Stimulated activated naive CD4-positive, alpha-beta T cell treated with Interleukin-2 at 50 U/mL for 16 hours (primary cell): ENCODE measurements around the gene FNBP1.
A peak's percentile ranks its signal among the peaks of the same experiment; 100 is the strongest.
"Not testable (repeated sequence)": the region's sequence is repeated elsewhere in the genome, so short reads cannot be mapped to it uniquely, and the experiment has no call there.

Source experiments
- DNase-seq: peaks from one replicate; lab custom pipeline; 2025; lab: John Stamatoyannopoulos, UW

The FNBP1 gene

DNA sequence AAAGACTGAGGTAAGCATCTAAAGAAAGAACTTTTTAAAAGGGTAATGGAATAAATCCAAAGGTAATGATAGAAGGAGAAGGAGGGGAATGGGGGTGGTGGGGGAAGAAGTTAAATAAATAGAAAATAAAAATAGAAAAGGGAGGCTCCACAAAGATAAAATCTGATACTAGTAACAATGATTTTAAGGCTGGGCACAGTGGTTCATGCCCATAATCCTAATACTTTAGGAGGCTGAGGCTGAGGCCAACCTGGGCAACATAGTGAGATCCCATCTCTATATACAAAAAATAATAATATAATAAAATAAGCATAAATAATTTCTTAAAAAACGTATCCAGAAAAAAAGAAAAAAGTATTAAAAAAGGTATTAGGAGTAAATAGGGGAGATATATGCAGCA is 89.3 kb downstream of the FNBP1 start:
- no peak for DNase-seq

DNA sequence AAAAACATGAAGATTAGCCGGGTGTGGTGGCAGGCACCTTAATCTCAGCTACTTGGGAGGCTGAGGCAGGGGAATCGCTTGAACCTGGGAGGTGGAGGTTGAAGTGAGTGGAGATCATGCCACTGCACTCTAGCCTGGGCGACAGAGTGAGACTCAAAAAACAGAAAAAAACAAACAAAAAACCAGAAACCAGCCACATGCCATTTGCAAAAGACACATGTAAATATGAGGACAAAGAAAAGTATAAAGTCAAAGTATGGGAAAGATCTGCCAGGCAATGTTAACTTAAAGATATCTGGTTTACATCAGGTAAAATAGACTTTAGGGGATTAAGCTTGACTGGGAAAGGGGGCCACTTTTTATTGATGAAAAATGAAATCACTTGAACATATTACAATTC is 90.7 kb downstream of the FNBP1 start:
- no peak for DNase-seq

DNA sequence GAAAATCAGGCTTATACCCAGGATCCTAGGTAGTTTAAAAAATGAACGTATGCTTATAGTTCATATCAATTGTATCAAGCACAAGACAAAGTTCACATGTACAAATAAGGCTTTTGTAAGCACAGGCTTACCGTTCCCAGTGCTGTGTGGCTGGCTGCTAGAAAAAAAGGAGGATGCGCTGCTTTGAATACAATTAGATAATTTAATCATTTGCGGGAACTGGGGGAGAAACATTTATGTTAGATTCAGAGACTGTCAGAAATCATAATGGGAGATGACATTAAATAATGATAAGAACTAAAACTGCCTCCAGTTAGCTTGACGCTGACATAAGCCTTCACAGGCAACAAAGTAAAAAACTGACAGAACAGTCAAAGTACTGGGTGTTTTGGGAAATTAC is 93.2 kb downstream of the FNBP1 start:
- DNase-seq: no peak

DNA sequence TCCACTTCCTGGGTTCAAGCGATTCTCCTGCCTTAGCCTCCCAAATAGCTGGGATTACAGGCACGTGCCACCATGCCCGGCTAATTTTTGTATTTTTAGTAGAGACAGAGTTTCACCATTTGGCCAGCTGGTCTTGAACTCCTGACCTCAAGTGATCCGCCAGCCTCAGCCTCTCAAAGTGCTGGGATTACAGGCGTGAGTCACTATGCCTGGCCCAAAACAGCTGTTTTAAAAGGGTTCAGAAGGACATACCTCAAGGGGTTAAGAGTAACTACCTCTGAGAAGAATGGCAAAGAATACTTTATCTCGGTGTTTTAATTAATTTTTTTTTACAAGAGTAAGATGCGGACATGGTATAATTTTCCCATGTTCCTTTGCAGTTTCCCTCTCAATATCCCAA is 94.4 kb downstream of the FNBP1 start:
- not testable (repeated sequence) for DNase-seq

DNA sequence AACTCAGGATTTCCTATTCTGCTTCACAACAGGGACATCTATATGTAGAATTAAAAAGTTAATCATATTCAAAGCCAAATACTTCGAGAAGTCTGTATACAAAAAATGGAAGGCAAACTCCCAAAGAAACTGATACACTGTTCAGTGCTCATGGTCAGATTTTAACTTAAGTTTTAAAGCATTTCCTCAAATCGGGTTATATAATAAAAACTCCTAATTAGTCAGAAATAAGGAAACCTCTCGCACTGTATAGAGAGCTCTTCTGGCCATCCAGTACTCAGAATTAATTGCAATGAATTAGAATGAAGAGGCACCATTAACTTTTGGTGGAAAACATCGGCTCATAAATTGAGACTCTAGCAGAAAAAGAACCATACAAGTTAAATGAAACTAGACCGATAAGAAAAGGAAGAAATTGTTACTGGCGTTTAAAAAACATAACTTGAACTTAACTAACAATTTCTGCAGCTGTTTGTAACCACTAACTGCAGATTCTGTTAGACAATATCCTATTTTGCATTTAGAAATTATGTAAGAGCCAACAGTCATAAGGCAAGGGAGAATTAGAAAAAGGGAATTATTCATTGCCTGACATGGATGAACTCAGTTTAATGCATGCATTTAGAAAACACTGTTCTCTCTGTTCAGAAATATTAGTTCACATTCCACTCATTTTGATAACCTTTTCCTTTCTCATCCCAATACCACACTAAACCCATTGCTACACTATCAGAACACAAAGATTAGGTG is 96.6 kb downstream of the FNBP1 start:
- DNase-seq: no peak

DNA sequence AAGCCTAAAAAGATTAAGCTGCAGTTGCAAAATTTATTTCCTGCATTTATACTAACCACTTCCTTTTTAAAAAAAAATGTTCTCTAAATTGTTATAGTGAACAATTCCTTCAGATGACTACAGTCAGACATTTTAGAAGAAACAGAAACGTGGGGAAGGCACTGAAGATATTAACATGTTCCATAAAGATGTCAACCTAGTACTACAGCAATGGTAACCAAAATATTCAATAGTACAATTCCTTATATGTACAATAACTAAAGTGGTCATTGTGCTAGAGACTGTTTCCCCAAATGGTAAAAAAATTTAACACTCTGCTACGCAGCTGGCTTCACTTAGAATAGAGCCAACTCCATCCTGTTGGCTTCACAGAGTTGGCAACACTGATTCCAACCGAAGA is 97.7 kb downstream of the FNBP1 start:
- DNase-seq: no peak

DNA sequence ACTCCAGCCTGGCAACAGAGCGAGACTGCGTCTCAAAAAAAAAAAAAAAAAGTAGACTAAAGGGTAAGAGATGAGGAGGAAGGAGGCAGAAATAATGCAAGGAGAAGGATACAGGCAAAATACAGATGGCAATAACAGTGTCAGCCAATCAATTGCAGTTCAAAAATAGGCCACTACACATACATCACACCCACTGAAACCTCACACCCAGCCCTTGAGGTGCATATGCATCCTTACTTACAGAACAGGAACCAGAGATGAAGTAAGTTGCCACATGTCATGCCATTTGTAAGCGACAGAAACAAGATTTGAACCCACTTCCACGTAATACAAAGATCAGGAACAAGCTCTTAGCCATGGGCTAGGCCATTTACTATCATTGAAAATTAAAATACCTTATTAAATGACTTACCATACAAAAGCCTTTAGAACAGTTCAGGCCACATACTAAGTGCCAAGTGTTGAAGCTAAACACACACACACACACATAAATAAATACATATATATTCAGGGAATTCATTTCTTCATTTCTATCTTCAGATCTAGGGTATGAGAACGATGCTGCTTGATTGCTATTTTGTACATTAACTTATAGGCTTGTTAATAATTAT is 98.4 kb downstream of the FNBP1 start:
- DNase-seq: peak; percentile 31

DNA sequence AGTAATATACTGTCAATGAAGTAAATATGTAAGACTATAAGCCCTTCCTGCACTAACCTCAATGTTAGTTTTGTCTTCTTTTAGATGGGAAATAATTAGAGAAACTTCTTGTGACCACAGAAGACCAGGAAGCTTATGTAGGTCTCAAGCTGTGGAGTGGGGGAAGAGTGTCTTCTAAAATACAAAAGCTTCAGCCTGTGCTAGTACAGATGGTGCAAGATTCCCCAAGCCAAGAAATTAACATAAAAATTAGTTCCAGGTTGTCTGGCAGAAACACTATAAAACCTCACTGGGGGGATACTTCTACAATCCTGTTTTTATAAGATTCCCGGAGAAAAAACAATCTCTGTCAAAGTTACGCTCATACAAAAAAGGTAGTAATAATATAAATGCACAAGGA is 103.6 kb downstream of the FNBP1 start:
- no peak for DNase-seq

DNA sequence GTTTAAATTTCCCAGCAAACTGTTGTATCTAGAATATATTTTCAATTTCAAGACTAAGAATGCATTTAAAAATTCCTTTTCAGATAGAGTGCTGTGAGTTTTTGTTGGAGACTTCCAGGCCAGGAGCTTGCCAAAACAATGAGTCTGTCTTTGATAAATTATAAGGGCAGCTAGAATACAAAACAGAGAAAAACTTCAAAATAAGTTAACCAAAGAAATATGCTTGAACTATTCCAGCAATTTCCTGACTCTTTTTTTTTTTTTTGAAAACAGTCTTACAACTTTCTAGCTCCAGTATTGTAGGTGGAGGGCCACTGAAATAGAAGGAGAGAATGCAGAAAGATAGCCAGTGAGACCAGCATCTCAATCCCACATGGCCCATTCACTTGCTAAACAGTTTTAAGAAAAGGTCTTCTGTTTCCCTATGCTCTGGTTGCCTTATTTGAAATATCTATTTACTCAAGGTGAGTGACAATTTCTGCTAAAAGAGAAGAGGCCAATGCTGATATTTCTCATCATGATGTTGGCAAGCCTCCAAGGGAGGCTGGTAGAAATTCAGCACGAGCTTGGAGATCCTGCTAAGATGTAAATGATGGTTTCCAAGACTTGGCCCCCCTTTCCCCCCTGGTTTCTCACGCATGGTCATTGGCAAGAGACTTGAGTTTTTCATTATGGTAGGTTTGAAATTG is 104.6 kb downstream of the FNBP1 start:
- no peak for DNase-seq

DNA sequence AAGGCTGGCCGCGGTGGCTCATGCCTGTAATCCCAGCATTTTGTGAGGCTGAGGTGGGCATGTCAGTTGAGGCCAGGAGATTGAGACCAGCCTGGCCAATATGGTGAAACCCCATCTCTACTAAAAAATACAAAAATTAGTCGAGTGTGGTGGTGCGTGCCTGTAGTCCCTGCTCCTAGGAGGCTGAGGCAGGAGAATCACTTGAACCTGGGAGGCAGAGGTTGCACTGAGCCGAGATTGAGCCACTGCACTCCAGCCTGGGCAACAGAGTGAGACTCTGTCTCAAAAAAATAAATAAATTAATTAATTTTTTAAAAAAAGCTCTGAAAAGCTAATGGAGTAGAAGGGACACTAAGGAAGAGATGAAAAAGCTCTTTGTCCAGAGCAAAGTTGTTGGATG is 105.1 kb downstream of the FNBP1 start:
- not testable (repeated sequence) for DNase-seq

DNA sequence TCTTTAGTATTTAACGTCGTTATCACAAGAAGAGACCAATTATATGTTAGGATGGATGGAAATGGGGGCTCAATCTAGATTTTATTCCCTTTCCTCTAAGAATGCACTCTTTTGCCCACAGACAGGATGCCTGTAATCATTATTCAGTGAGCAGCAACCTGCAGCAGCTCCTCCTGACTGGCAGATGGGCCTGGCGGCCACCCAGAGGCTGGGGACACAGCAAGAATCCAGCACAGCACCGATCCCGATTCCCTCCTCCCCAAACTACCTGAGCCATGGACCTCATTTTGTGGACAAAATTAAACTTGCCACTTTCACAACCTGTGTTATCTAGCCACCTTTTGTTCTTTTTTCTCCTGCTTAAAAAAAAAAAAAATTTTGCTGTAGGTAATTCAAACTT is 106.8 kb downstream of the FNBP1 start:
- DNase-seq: no peak

DNA sequence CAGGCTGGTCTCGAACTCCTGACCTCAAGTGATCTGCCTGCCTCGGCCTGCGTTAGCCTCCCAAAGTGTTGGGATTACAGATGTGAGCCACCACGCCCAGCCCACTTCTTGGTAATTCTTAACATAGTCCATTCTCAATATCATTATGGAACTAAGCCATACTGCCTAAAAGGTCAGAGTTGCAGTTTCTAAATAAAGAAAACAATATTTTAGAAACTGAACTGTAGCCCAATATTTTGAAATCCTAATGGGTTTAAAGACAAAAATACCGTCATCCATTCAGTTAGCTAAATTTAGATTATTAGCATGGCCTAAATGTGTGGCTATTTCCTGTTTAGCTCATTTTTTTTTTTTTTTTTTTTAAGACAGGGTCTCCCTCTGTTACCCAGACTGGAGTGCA is 108.2 kb downstream of the FNBP1 start:
- DNase-seq: no peak

DNA sequence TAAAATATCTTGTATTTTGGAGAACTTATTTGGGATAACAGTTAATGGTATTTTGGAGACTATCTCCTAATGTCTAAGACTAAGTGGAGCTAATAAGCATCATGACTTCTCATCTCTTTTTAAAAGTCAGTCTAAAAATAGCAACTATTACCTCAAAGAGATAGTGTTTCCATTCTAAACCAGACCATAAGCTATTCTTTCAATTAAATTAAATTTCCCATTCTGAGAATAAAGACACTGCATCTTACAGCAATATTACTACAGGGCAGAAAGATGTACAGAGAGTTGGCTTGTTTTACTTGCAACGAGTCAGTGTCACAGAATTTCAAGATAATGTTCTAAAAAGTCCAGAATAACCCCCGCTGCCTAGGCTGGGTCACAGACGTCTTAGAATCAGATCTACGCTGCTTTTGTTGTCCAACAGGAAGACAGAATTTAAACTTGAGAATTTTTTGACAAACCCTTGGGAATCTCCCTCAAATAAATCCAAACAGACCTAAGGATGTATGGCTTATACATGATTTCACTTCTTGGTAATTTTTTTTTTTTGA is 108.9 kb downstream of the FNBP1 start:
- DNase-seq: no peak

DNA sequence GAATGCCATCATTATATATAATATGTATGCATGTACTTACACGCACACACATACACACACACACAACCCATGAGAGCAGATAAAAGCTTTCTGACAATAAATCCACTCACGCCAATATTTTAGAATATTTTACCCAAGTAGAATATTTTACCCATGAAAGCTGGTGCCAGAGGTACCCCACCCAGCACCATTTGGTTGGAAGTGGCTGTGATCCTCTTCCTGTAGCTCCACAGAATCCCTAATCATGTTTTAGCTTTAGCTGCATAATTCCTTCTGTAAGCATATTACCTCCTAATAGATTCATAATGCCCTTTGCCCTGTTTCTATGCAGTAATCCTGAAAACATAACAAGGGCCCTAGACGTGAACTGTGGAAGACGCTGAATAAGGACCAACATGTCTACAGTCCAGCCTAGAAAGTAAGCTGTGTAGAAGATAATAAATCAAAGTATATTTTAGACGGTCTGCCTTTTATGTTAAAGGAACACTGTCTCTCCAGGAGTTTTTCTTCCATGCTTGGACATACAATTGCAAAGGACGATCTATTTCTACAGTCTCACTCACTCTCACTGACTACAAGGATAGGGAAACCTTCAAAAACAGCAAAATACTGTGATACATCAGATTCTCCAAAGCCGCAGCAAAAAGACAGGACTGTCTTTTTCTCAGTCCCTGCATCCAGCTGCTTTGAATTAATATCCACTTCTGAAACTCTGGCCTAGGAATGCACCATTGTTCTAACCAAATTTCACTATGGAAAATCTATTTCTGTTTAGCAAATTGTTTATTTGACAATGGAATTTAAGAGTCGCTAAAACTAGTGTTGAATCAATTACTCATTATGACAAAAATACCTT is 109.6 kb downstream of the FNBP1 start:
- DNase-seq: no peak

DNA sequence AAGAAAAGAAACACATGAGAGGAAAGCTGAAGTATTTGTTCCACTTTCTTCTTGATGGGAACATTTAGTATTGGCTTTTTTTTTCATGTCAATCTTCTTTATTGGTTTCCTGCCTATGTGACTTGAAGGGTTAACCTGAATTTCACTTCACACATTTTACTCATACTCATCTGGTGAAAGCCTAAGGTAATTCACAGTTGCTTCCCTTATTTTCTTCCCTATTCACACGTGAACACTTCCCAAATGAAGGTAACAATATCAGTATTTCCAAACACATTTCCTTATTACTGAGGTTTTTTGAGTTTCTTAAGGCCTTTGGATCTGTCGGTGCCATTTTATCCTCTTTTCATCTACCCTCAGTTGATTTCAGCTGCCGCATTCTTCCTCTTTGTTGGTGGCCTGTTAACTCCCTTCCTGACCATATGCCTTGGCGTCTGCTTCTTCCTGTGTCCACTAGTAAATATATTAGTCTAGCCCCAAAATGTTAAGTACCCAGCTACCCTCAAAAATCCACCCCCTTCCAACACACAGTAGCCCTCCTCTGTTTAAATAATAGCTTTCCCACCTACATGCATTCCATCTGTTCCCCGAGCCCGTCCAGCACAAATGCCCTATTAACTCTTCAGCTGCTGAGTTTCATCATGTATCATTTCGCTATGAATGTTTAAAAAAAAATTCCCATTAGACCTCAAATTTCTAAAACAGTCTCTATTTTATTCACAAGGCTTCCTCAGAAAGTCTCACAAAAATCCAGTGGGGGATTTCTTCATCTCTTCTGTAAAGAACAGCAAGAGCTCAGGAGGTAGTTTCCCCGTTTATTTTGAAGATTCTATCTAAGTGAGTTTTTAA is 110.5 kb downstream of the FNBP1 start:
- DNase-seq: no peak

DNA sequence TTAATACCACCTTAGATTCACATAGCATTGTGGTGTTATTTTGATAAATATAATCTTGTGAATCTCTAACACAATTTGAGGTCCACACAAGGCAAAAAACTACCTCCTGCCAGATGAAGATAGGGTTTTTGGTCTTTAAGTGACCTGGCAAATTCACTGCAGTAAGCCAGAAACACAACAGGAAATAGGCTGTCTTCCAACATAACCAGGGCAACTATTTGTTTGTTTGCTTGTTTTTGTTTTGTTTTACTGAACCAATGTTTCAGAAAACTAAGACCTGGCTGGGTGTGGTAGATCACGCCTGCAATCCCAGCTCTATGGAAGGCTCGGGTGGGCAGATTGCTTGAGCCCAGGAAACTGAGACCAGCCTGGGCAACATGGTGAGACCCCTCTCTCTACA is 112.2 kb downstream of the FNBP1 start:
- no peak for DNase-seq

DNA sequence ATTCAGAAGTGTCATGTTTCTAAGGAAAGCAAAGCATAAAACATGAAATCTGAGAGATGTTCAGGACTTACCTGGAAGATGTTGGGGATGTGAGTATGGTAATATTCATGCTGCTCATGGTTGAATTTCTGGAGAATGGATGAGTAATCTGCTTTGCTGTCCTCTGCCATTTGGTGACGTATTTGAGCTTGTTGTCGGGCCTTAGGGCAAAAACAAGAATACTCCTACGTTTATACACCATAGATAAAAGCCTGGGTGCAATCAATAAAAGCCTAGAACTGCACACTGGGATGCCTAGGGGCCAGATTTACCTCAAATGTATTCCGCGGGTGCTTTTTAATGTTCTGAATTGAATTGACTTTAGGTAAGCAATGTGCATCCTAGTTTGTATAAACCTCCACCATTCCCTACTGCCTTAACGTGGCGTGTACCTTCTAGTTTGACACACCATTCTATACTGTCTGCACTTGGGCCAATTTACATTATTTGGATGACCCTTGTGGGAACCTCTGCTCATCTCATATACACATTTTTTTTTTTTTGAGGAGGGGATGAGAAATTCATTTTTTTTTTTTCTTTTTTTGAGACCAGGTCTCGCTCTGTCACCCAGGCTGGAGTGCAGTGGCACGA is 113.4 kb downstream of the FNBP1 start:
- no peak for DNase-seq

DNA sequence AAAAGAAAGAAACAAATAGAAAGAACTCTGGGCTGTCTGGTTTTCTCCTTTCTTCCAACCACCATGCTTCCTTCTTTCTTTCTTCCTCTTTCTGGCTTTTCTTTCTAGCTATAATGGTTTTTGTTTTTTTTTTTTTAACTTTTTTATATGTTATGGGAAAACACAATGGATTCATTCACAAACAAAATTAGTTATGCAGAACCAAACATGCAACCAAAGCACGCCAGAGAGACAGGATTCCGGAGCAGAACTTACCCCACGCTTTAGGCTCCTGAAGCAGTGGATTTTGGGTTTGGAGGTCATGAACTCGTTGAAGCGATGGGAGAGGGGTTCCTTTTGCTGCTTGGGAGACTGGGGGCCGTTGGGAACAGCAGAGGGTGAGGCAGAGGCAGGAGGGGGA is 119.4 kb downstream of the FNBP1 start:
- no peak for DNase-seq

DNA sequence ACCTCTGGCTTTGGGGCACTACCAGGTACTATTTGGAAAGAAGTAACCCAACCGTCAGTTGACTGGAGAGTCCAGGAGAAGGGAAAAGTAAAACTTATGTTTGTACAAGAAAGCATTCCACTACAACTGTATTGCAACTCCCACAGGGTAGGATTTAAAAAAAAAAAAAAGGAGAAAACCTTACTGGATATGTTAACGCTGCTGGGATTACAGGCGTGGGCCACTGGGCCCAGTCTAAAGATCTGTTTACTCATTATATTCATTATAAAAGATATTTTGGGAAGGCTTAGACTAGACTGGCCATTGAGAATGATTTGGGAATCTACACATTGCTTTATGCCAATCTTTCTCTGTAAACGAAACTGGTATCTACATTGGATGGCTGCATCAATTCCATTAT is 121.1 kb downstream of the FNBP1 start:
- DNase-seq: no peak

DNA sequence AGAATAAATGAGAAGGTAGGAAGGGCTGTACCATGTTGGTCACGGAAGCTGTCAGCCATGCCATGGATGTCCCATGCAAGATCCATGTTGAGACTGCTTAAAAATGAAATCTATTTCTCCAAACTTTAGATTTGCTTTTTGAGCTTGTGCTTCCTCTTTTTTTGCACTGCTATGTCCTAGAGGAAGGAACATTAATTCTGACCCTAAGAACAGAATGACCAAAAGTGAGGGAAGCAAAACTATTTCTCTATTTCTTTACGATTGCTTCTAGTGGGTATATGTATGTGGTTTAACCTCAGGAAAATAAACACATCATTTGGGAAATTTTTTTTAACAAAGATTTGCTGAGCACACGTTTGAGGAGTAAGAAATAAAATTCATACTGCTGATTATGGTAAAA is 123.1 kb downstream of the FNBP1 start:
- DNase-seq: no peak

DNA sequence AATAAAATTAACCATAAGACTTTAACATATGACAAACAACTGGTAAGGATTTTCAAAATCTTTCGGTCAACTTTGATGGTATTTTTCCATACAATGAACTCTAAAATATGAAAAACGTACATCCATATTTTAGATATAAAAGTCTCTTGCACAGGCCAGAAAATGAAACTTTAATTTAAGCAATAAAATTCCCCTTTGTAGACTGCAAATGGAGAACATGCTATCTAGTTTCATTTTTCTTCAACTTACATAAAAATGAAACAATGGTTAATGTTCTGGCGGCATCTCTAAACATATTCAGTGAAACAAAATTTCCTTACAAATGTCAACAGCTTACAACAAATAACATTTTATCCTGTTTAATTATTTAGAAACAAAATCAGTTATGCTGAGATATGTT is 123.7 kb downstream of the FNBP1 start:
- no peak for DNase-seq
